Gastrocnemius medialis (tissue), 4 donors: ENCODE data around the gene AGRN. TPM values are rescaled to one million over a fixed set of nuclear protein-coding genes. Genes with fewer than 3 reads are reported as not detected.
"Not testable (repeated sequence)": the region's sequence is repeated elsewhere in the genome, so short reads cannot be mapped to it uniquely, and the experiment has no call there.

Experiments used
- ATAC-seq, 2 donors: fragments of 150-250 bp; one replicate each; pipeline ENCODE4 v1.9.1; 2016
- DNase-seq, 2 donors: peaks; one replicate each; pipeline ENCODE4 v3.0.0-alpha.2; 2019
- H3K27ac ChIP-seq, 4 donors: fragments of 200-600 bp; sonication (generic); 1 replicate in 1 of 4; 2 replicates in 3 of 4; pipeline ENCODE4 v1.5.1; 2016 to 2018; ENCODE audit warnings: mild to moderate bottlenecking in 2 of 4, moderate library complexity in 1 of 4
- H3K27me3 ChIP-seq, 3 donors: fragments of 200-600 bp; sonication (generic) in 2 of 3; 1 replicate in 1 of 3; 2 replicates in 2 of 3; pipeline versions ENCODE4 v1.5.1 to v1.6.0; 2016 to 2019; ENCODE audit warnings: mild to moderate bottlenecking in 1 of 3, moderate library complexity in 1 of 3
- H3K36me3 ChIP-seq, 2 donors: fragments of 200-600 bp; sonication (generic) in 1 of 2; one replicate each; pipeline ENCODE4 v1.5.1; 2017 to 2018
- H3K4me1 ChIP-seq, 2 donors: fragments of 200-600 bp; sonication (generic) in 1 of 2; one replicate each; pipeline ENCODE4 v1.5.1; 2016 to 2017; ENCODE audit warnings: mild to moderate bottlenecking in 2 of 2
- H3K4me3 ChIP-seq, 4 donors: fragments of 200-600 bp; sonication (generic) in 3 of 4; 1 replicate in 1 of 4; 2 replicates in 3 of 4; pipeline ENCODE4 v1.5.1; 2016 to 2019; ENCODE audit warnings: mild to moderate bottlenecking in 2 of 4
- H3K9me3 ChIP-seq, 3 donors: fragments of 200-600 bp; sonication (generic) in 2 of 3; 1 replicate in 1 of 3; 2 replicates in 2 of 3; pipeline ENCODE4 v1.5.1; 2016 to 2019
- POLR2A ChIP-seq, 2 donors: fragments of 450-650 bp; IDR thresholded peaks; one replicate each; pipeline ENCODE4 v1.6.1; 2017; ENCODE audit warnings: antibody characterized with exemption in 2 of 2, mild to moderate bottlenecking in 2 of 2, moderate library complexity in 2 of 2
- in situ Hi-C, 4 donors: fragments of 200-750 bp; cut with MboI; loops; one replicate each; pipeline versions ENCODE4 v1.15.0 to v1.8.0; 2017; ENCODE audit warnings: low sequenced_read_pairs in 4 of 4
- intact Hi-C: fragments of 100-400 bp; cut with DNase I; formaldehyde crosslinking; loops from one replicate; pipeline ENCODE4 v1.15.1; 2023; ENCODE audit warnings: low total_unique reads
- total RNA-seq, 4 donors: library from RNA; depleted of rRNA; stranded (reverse); fragments of >200 nt; gene quantifications; one replicate each; pipeline versions ENCODE4 v1.1.0 to v1.2.3, GENCODE V29; 2016
- TF ChIP-seq, protein P1 (sequence below), 5 experiments: fragments of 450-650 bp in 3 of 5; fragments of 200-600 bp in 2 of 5; sonication (generic) in 2 of 5; IDR thresholded peaks in 4 of 5; conservative IDR thresholded peaks in 1 of 5; 1 replicate in 4 of 5; 2 replicates in 1 of 5; pipeline ENCODE4 v1.5.1; 2016 to 2019; ENCODE audit warnings: antibody characterized with exemption in 5 of 5, mild to moderate bottlenecking in 3 of 5, moderate library complexity in 3 of 5

Gene AGRN
- total RNA-seq, 4 donors from 2014 or later, result 2.0 to 3.8 (median 3.1) TPM

DNA sequence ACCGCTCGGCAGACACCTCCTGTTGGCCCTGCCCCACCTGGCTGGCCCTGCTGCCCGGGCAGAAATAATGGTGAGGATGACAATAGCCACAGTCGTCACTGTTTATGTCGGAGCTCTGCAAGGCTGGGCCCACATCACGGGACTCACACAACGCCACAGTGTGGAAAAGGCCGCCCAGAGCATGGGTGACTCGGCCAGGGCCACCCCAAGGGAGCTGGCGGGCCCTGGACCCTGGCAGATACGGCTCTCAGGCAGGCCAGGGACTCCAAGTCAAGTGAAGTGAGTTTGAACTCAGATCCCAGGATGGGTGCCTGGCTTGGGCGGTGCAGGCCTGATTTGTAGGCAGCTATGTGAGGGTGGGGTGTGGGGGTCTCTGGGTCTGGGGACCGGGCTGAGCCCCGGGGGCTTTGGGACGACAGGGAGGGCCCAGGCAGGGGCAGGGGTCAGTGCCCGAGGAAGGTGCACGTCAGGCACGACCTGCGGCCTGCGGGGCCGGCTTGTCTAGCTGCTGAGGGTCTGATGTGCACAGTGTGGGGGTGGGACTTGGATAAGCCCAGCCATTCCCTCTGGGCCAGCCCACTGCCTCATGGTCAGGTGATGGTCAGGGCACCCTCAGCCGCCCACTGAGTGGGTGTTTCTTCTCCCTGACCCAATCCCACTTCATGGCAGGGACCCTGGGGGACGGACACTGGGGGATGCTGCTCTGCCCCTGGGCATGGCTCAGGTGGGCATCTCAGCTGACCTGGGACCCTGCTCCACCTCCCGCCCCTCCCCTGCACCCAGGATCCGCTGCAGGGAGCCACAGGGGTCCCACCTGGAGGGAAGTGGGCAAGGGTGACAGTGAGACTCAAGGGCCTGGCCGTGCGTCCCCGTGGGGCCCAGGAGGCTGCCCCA, 53.2 kb downstream of the AGRN start:
- intact Hi-C loops (no loop called here), in situ Hi-C loops (no loop called here)
- Histone ChIP-seq H3K27ac (no peak overlapping the region), H3K36me3 (no peaks in the 10 kb centered on the region), H3K4me1 (peaks cover 0 to 3% of the 10 kb centered on the region in 2 donors), H3K27me3 (peaks cover 52 to 62% (median 53%) of the 10 kb centered on the region in 3 donors), H3K9me3 (no peaks in the 10 kb centered on the region), H3K4me3 (no peak overlapping the region)
- DNase-seq (no peak), ATAC-seq (no peak)
- TF ChIP-seq, protein P1, sequence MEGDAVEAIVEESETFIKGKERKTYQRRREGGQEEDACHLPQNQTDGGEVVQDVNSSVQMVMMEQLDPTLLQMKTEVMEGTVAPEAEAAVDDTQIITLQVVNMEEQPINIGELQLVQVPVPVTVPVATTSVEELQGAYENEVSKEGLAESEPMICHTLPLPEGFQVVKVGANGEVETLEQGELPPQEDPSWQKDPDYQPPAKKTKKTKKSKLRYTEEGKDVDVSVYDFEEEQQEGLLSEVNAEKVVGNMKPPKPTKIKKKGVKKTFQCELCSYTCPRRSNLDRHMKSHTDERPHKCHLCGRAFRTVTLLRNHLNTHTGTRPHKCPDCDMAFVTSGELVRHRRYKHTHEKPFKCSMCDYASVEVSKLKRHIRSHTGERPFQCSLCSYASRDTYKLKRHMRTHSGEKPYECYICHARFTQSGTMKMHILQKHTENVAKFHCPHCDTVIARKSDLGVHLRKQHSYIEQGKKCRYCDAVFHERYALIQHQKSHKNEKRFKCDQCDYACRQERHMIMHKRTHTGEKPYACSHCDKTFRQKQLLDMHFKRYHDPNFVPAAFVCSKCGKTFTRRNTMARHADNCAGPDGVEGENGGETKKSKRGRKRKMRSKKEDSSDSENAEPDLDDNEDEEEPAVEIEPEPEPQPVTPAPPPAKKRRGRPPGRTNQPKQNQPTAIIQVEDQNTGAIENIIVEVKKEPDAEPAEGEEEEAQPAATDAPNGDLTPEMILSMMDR (IDR thresholded peaks at IDR 0.05 in 4 of 5, conservative IDR thresholded peaks at IDR 0.05 in 1 of 5), result no peak
- no peak for TF ChIP-seq POLR2A (IDR thresholded peaks at IDR 0.05)

DNA sequence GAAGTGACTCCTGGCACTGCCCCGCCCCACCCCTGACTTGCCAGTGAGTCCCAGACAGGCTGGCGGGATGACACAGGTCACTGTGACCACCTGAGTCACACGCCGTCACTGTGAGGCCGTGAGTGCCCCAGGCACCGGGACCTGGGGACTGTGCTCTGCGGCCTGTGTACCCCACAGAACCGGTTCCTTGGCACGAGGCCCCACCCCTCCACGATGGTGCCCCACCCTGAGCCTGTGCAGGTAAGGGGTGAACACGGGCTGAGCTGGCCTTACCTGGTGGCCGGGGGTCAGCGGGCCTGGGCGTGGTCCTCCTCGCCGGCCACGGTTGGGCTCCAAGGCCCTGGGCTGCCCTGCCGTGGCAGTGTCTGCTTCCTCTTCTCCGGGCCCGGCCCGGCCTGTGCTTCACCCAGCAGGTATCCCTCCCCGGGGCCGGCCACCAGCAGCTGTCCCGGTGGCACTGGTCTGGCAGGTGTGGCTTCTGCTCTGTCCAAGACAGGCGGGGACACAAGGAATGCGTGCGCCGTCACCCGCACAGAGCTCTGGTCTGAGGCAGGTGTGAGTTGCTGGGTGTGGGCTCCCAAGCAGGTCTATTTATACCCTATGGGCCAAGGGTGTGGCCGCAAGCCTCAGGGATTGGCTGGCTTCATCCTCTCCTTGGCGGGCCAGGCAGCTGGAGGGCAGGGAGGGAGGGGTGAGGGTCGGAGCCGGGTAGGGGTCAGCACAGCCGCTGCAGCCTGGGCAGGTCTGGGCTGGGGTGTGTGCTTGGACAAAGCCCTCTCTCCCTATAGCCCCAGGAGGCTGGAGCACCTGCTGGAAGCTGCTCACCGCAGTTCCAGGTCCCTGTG, 54.0 kb downstream of the AGRN start, which contains the start of gene RNF223:
Gene RNF223 (minus strand): TSS at position 564 of the 845 bp plus-strand sequence. CDS start 1,740 bp downstream, outside the sequence.
- no peak for ATAC-seq
- H3K27ac ChIP-seq, result no peak within 1 kb of the TSS
- H3K4me3 ChIP-seq, result no peak within 1 kb of the TSS
- TF ChIP-seq, protein P1 (IDR thresholded peaks at IDR 0.05 in 4 of 5, conservative IDR thresholded peaks at IDR 0.05 in 1 of 5), result no peak
- no peak for TF ChIP-seq POLR2A (IDR thresholded peaks at IDR 0.05)
- peaks cover 44 to 53% (median 48%) of the 10 kb centered on the region in 3 donors for H3K27me3 ChIP-seq
- in situ Hi-C loops (no loop called here), intact Hi-C loops (no loop called here)
- no peak for DNase-seq
- no peaks in the 10 kb centered on the region for H3K9me3 ChIP-seq
- no peaks in the 10 kb centered on the region for H3K36me3 ChIP-seq
- H3K4me1 ChIP-seq, result peaks cover 0 to 2% of the 10 kb centered on the region in 2 donors

DNA sequence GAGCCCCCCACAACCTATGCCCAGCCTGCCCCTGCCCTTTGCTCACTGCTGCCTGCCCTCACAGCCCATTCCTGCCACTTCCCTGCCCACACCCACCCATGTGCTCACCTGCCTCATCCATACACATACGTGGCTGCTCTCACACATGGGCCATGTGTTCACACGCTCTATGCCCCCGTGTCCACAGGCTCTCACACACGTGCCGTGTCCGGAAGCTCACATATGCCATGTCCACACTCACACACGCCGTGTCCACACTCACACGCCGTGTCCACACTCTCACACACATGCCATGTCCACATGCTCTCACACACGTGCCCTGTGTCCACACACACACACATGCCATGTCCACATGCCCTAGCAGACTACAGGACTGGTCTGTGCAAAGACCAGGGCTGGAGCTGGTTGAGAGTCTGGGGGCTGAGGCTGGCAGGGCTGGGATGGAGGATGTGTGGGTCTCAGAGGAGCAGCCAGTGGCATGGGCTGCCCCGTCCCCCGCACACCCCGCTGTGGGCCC, 54.8 kb downstream of the AGRN start:
- no peaks in the 10 kb centered on the region for H3K9me3 ChIP-seq
- no peak overlapping the region for H3K27ac ChIP-seq
- in situ Hi-C loops, result no loop called here
- peaks cover 0 to 4% of the 10 kb centered on the region in 2 donors for H3K4me1 ChIP-seq
- no peak for DNase-seq
- ATAC-seq, result no peak
- no peak overlapping the region for H3K4me3 ChIP-seq
- TF ChIP-seq, protein P1 (IDR thresholded peaks at IDR 0.05 in 4 of 5, conservative IDR thresholded peaks at IDR 0.05 in 1 of 5), result no peak
- TF ChIP-seq POLR2A (IDR thresholded peaks at IDR 0.05), result no peak
- H3K27me3 ChIP-seq, result peaks cover 37 to 49% (median 44%) of the 10 kb centered on the region in 3 donors
- intact Hi-C loops, result no loop called here
- H3K36me3 ChIP-seq, result no peaks in the 10 kb centered on the region

DNA sequence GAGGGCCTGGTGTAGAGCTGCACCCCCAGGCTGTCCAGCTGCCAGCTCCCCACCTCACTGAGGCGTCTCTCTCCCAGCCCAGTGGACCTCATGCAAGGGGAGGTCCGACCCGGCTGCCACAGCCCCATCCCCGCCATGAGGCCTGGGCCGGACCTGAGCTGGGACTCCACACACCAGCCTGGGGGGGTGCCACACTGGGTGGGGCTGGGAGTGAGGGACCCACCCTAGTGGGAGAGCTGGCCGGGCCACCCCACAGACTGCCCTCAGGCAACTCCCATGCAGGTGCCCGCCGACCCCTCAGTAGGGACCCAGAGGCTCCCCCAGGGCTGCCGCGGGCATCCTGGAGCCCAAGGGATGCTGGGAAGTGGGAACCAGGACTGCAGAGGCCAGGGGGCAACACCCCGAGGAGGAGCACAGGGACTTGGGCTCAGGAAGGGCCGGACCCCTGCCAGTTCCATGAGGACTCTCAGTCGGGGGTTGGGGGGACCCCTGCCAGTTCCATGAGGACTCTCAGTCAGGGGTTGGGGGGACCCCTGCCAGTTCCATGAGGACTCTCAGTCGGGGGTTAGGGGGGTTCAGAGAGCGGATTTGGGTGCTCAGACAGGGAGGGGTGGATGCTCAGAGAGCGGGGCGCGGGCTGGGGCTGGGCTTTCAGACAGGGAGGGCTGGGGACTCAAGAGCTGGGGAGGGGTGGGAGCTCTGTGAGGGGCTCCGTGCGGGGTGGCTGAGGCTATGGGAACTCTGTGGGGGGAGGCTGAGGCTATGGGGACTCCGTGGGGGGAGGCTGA, 55.4 kb downstream of the AGRN start:
- no peak for DNase-seq
- TF ChIP-seq, protein P1 (IDR thresholded peaks at IDR 0.05 in 4 of 5, conservative IDR thresholded peaks at IDR 0.05 in 1 of 5), result no peak
- no peak for TF ChIP-seq POLR2A (IDR thresholded peaks at IDR 0.05)
- no peak overlapping the region for H3K4me3 ChIP-seq
- H3K27me3 ChIP-seq, result peaks cover 32 to 42% (median 39%) of the 10 kb centered on the region in 3 donors
- intact Hi-C loops (no loop called here), in situ Hi-C loops (no loop called here)
- no peaks in the 10 kb centered on the region for H3K36me3 ChIP-seq
- H3K9me3 ChIP-seq, result no peaks in the 10 kb centered on the region
- peaks cover 0 to 11% of the 10 kb centered on the region in 2 donors for H3K4me1 ChIP-seq
- no peak for ATAC-seq
- H3K27ac ChIP-seq, result no peak overlapping the region

DNA sequence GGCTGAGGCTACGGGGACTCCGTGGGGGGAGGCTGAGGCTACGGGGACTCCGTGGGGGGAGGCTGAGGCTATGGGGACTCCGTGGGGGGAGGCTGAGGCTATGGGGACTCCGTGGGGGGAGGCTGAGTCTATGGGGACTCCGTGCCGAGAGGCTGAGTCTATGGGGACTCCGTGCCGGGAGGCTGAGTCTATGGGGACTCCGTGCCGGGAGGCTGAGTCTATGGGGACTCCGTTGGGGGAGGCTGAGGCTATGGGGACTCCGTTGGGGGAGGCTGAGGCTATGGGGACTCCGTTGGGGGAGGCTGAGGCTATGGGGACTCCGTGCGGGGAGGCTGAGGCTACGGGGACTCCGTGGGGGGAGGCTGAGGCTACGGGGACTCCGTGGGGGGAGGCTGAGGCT, 57.5 kb downstream of the AGRN start:
- intact Hi-C loops, H3K4me3 ChIP-seq, H3K9me3 ChIP-seq, ATAC-seq, H3K27ac ChIP-seq, H3K36me3 ChIP-seq, DNase-seq, in situ Hi-C loops: not testable (repeated sequence)
- Histone ChIP-seq H3K4me1 (peaks cover 0 to 12% of the 10 kb centered on the region in 2 donors), H3K27me3 (peaks cover 26 to 34% (median 27%) of the 10 kb centered on the region in 3 donors)
